Measurements from ENCODE around the gene ZSWIM5. TPM values are rescaled to one million over a fixed set of nuclear protein-coding genes. Genes with fewer than 3 reads are reported as not detected.
"Not testable (repeated sequence)": the region's sequence is repeated elsewhere in the genome, so short reads cannot be mapped to it uniquely, and the experiment has no call there.

The ZSWIM5 gene
- total RNA-seq, 1 donor from 2014 or later: 0.79 TPM

- H3K36me3 Mint-ChIP-seq (ENCODE audit: low read depth, unreplicated experiment): no peaks in the 10 kb centered on the region
- no peak for FAIRE-seq
- no peak overlapping the region for H2AFZ ChIP-seq (ENCODE audit: low read depth, low read length)
Measured at GRCh38 chr1:45112661-45113060, 93.7 kb downstream of the ZSWIM5 start.

GRCh38 chr1:45111239-45111638 lies 95.2 kb downstream of the ZSWIM5 start:
- Histone ChIP-seq H3K27ac (ENCODE audit: low read depth, low read length) (no peak overlapping the region), H3K27me3 (ENCODE audit: insufficient read depth, low read length) (no peaks in the 10 kb centered on the region), H4K20me1 (ENCODE audit: insufficient read depth, low read length) (no peaks in the 10 kb centered on the region), H2AFZ (ENCODE audit: low read depth, low read length) (no peak overlapping the region), H3K4me3 (ENCODE audit: insufficient read depth, low read depth, low read length) (no peak overlapping the region), H3K4me2 (ENCODE audit: low read length) (no peak overlapping the region), H3K79me2 (ENCODE audit: insufficient read depth, low read length) (no peaks in the 10 kb centered on the region), H3K36me3 (ENCODE audit: insufficient read depth, low read length) (no peaks in the 10 kb centered on the region), H3K9me3 (ENCODE audit: insufficient read depth, low read depth, low read length) (no peaks in the 10 kb centered on the region), H3K9ac (ENCODE audit: low read length) (no peak overlapping the region), H3K4me1 (ENCODE audit: insufficient read depth, low read length) (no peaks in the 10 kb centered on the region)
- H3K9me3 Mint-ChIP-seq (ENCODE audit: unreplicated experiment): peaks cover 8% of the 10 kb centered on the region
- DNase-seq (ENCODE audit: low read depth): no peak
- TF ChIP-seq EZH2 (IDR thresholded peaks at IDR 0.05; ENCODE audit: insufficient read depth, low read length) (no peak), CTCF (IDR thresholded peaks at IDR 0.05; ENCODE audit: insufficient read depth, low read depth, low read length) (no peak)
- no peak overlapping the region for H3K27ac Mint-ChIP-seq (ENCODE audit: unreplicated experiment)
- FAIRE-seq: no peak
- no peaks in the 10 kb centered on the region for H3K4me1 Mint-ChIP-seq (ENCODE audit: low read depth, unreplicated experiment)
- no peaks in the 10 kb centered on the region for H3K27me3 Mint-ChIP-seq (ENCODE audit: low read depth, unreplicated experiment)
- H3K36me3 Mint-ChIP-seq (ENCODE audit: low read depth, unreplicated experiment): no peaks in the 10 kb centered on the region
- no peak overlapping the region for H3K4me3 Mint-ChIP-seq (ENCODE audit: unreplicated experiment)

More at GRCh38 chr1:45112661-45113060, 93.7 kb downstream of the ZSWIM5 start:
- Histone ChIP-seq H3K27ac (ENCODE audit: low read depth, low read length) (no peak overlapping the region), H3K9me3 (ENCODE audit: insufficient read depth, low read depth, low read length) (no peaks in the 10 kb centered on the region), H3K36me3 (ENCODE audit: insufficient read depth, low read length) (no peaks in the 10 kb centered on the region), H3K79me2 (ENCODE audit: insufficient read depth, low read length) (no peaks in the 10 kb centered on the region), H3K9ac (ENCODE audit: low read length) (no peak overlapping the region), H4K20me1 (ENCODE audit: insufficient read depth, low read length) (no peaks in the 10 kb centered on the region), H3K4me3 (ENCODE audit: insufficient read depth, low read depth, low read length) (no peak overlapping the region), H3K4me2 (ENCODE audit: low read length) (no peak overlapping the region), H3K27me3 (ENCODE audit: insufficient read depth, low read length) (no peaks in the 10 kb centered on the region), H3K4me1 (ENCODE audit: insufficient read depth, low read length) (no peaks in the 10 kb centered on the region)
- H3K4me3 Mint-ChIP-seq (ENCODE audit: unreplicated experiment): no peak overlapping the region
- no peak for TF ChIP-seq CTCF (IDR thresholded peaks at IDR 0.05; ENCODE audit: insufficient read depth, low read depth, low read length)
- TF ChIP-seq EZH2 (IDR thresholded peaks at IDR 0.05; ENCODE audit: insufficient read depth, low read length): no peak
- H3K9me3 Mint-ChIP-seq (ENCODE audit: unreplicated experiment): peaks cover 2% of the 10 kb centered on the region
- H3K27ac Mint-ChIP-seq (ENCODE audit: unreplicated experiment): no peak overlapping the region
- no peaks in the 10 kb centered on the region for H3K27me3 Mint-ChIP-seq (ENCODE audit: low read depth, unreplicated experiment)
- no peaks in the 10 kb centered on the region for H3K4me1 Mint-ChIP-seq (ENCODE audit: low read depth, unreplicated experiment)
- DNase-seq (ENCODE audit: low read depth): no peak

- H3K4me2 ChIP-seq (ENCODE audit: low read length): no peak overlapping the region
- H3K4me3 ChIP-seq (ENCODE audit: insufficient read depth, low read depth, low read length): no peak overlapping the region
- no peaks in the 10 kb centered on the region for H3K36me3 ChIP-seq (ENCODE audit: insufficient read depth, low read length)
- H3K79me2 ChIP-seq (ENCODE audit: insufficient read depth, low read length): no peaks in the 10 kb centered on the region
- no peak overlapping the region for H2AFZ ChIP-seq (ENCODE audit: low read depth, low read length)
- no peak for TF ChIP-seq EZH2 (IDR thresholded peaks at IDR 0.05; ENCODE audit: insufficient read depth, low read length)
- TF ChIP-seq CTCF (IDR thresholded peaks at IDR 0.05; ENCODE audit: insufficient read depth, low read depth, low read length): no peak
- FAIRE-seq (no peak), DNase-seq (ENCODE audit: low read depth) (no peak)
- H3K9me3 Mint-ChIP-seq (ENCODE audit: unreplicated experiment): peaks cover 7% of the 10 kb centered on the region
- no peak overlapping the region for H3K9ac ChIP-seq (ENCODE audit: low read length)
- no peaks in the 10 kb centered on the region for H3K9me3 ChIP-seq (ENCODE audit: insufficient read depth, low read depth, low read length)
- H3K4me3 Mint-ChIP-seq (ENCODE audit: unreplicated experiment): no peak overlapping the region
- H3K27me3 Mint-ChIP-seq (ENCODE audit: low read depth, unreplicated experiment): no peaks in the 10 kb centered on the region
- no peaks in the 10 kb centered on the region for H4K20me1 ChIP-seq (ENCODE audit: insufficient read depth, low read length)
- no peak overlapping the region for H3K27ac Mint-ChIP-seq (ENCODE audit: unreplicated experiment)
- H3K27me3 ChIP-seq (ENCODE audit: insufficient read depth, low read length): no peaks in the 10 kb centered on the region
- H3K27ac ChIP-seq (ENCODE audit: low read depth, low read length): no peak overlapping the region
- H3K4me1 ChIP-seq (ENCODE audit: insufficient read depth, low read length): no peaks in the 10 kb centered on the region
- H3K36me3 Mint-ChIP-seq (ENCODE audit: low read depth, unreplicated experiment): no peaks in the 10 kb centered on the region
- no peaks in the 10 kb centered on the region for H3K4me1 Mint-ChIP-seq (ENCODE audit: low read depth, unreplicated experiment)
Measured at GRCh38 chr1:45107782-45108181, 98.6 kb downstream of the ZSWIM5 start.

- H3K36me3 ChIP-seq (ENCODE audit: insufficient read depth, low read length); H3K9me3 ChIP-seq (ENCODE audit: insufficient read depth, low read depth, low read length); H2AFZ ChIP-seq (ENCODE audit: low read depth, low read length); H3K4me2 ChIP-seq (ENCODE audit: low read length); H3K9ac ChIP-seq (ENCODE audit: low read length); H3K27ac ChIP-seq (ENCODE audit: low read depth, low read length); H3K36me3 Mint-ChIP-seq (ENCODE audit: low read depth, unreplicated experiment); H3K4me3 Mint-ChIP-seq (ENCODE audit: unreplicated experiment); H3K27ac Mint-ChIP-seq (ENCODE audit: unreplicated experiment); H3K27me3 Mint-ChIP-seq (ENCODE audit: low read depth, unreplicated experiment); H3K27me3 ChIP-seq (ENCODE audit: insufficient read depth, low read length); H3K4me1 ChIP-seq (ENCODE audit: insufficient read depth, low read length); H3K79me2 ChIP-seq (ENCODE audit: insufficient read depth, low read length); H4K20me1 ChIP-seq (ENCODE audit: insufficient read depth, low read length); DNase-seq (ENCODE audit: low read depth); H3K4me3 ChIP-seq (ENCODE audit: insufficient read depth, low read depth, low read length); FAIRE-seq; H3K9me3 Mint-ChIP-seq (ENCODE audit: unreplicated experiment); H3K4me1 Mint-ChIP-seq (ENCODE audit: low read depth, unreplicated experiment): not testable (repeated sequence)
Measured at GRCh38 chr1:45106864-45107263, 99.5 kb downstream of the ZSWIM5 start.

All from astrocyte (in vitro differentiated cells and primary cell).